ENCODE measurements around the gene AIG1. TPM values are rescaled to one million over a fixed set of nuclear protein-coding genes. Genes with fewer than 3 reads are reported as not detected.

The AIG1 gene
- polyA plus RNA-seq, 1 of the 3 experiments (the other 2 are of a cell fraction), result 36.8 TPM

GRCh38 chr6:143356101-143356880 lies 295.6 kb downstream of the AIG1 start:
- H3K9ac ChIP-seq, result no peak overlapping the region
- H3F3A ChIP-seq (replicated peaks; ENCODE audit: insufficient read depth), result no peaks in the 10 kb centered on the region
- DNase-seq, result no peak
- no peaks in the 10 kb centered on the region; the same call in 1 of the 2 replicates for H3K9me3 ChIP-seq
- H3K9me2 ChIP-seq, result no peaks in the 10 kb centered on the region
- 88% methylated on average over 2 of the region's 3 CpGs for WGBS (ENCODE audit: low lambda C conversion rate)
- no peaks in the 10 kb centered on the region for H3K27me3 ChIP-seq (ENCODE audit: insufficient read depth)
- no peak overlapping the region for H3K27ac ChIP-seq (ENCODE audit: low read depth in 2 of 2, low read length in 1 of 2)
- no peaks in the 10 kb centered on the region for H3K4me1 ChIP-seq (ENCODE audit: control insufficient read depth in 1 of 2, insufficient read depth in 2 of 2, low read depth in 1 of 2, low read length in 1 of 2)
- H3K4me3 ChIP-seq (ENCODE audit: low read depth in 2 of 2, low read length in 1 of 2), result no peak overlapping the region
- no peaks in the 10 kb centered on the region for H4K20me1 ChIP-seq (ENCODE audit: insufficient read depth)
- H3K36me3 ChIP-seq (replicated peaks in 1 of 2; ENCODE audit: control insufficient read depth in 1 of 2, insufficient read depth in 2 of 2, low read length in 1 of 2), result no peaks in the 10 kb centered on the region
- TF ChIP-seq MXI1 (IDR thresholded peaks at IDR 0.05; ENCODE audit: low read depth, low read length) (no peak), MEF2A (IDR thresholded peaks at IDR 0.05; ENCODE audit: borderline replicate concordance, low read depth) (no peak), GATA2 (CRISPR knock-in tag; IDR thresholded peaks at IDR 0.05) (no peak), YY1 (IDR thresholded peaks at IDR 0.05; ENCODE audit: low read depth) (no peak), RFX5 (IDR thresholded peaks at IDR 0.05; ENCODE audit: low read length) (no peak), TAF1 (IDR thresholded peaks at IDR 0.05; ENCODE audit: borderline replicate concordance, low read depth, low read length) (no peak), FOSL2 (IDR thresholded peaks at IDR 0.05; ENCODE audit: borderline replicate concordance, low read depth) (no peak), TCF12 (IDR thresholded peaks at IDR 0.05) (no peak), SMC3 (IDR thresholded peaks at IDR 0.05; ENCODE audit: low read depth, low read length) (no peak), REST (IDR thresholded peaks at IDR 0.05; ENCODE audit: low read depth, low read length) (no peak), EZH2phosphoT487 (IDR thresholded peaks at IDR 0.05; ENCODE audit: borderline replicate concordance, low read depth) (no peak), GABPA (IDR thresholded peaks at IDR 0.05; ENCODE audit: low read depth) (no peak), POLR2AphosphoS5 (IDR thresholded peaks at IDR 0.05; ENCODE audit: low read depth, low read length) (no peak)
- TF ChIP-seq, protein P1, sequence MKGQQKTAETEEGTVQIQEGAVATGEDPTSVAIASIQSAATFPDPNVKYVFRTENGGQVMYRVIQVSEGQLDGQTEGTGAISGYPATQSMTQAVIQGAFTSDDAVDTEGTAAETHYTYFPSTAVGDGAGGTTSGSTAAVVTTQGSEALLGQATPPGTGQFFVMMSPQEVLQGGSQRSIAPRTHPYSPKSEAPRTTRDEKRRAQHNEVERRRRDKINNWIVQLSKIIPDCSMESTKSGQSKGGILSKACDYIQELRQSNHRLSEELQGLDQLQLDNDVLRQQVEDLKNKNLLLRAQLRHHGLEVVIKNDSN (IDR thresholded peaks at IDR 0.05; ENCODE audit: borderline replicate concordance, low read depth), result no peak
- TF ChIP-seq, protein P2, sequence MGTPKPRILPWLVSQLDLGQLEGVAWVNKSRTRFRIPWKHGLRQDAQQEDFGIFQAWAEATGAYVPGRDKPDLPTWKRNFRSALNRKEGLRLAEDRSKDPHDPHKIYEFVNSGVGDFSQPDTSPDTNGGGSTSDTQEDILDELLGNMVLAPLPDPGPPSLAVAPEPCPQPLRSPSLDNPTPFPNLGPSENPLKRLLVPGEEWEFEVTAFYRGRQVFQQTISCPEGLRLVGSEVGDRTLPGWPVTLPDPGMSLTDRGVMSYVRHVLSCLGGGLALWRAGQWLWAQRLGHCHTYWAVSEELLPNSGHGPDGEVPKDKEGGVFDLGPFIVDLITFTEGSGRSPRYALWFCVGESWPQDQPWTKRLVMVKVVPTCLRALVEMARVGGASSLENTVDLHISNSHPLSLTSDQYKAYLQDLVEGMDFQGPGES (IDR thresholded peaks at IDR 0.05; ENCODE audit: low read depth, low read length), result no peak
- no peak overlapping the region for H3K4me2 ChIP-seq
- ChIA-PET CTCF (no interaction called here), POLR2A (no interaction called here)
- no peaks in the 10 kb centered on the region for H3K79me2 ChIP-seq (ENCODE audit: insufficient read depth)
- no peak overlapping the region for H2AFZ ChIP-seq (ENCODE audit: low read depth)
